ENCODE measurements around the gene KIRREL1.

Gene KIRREL1

DNA sequence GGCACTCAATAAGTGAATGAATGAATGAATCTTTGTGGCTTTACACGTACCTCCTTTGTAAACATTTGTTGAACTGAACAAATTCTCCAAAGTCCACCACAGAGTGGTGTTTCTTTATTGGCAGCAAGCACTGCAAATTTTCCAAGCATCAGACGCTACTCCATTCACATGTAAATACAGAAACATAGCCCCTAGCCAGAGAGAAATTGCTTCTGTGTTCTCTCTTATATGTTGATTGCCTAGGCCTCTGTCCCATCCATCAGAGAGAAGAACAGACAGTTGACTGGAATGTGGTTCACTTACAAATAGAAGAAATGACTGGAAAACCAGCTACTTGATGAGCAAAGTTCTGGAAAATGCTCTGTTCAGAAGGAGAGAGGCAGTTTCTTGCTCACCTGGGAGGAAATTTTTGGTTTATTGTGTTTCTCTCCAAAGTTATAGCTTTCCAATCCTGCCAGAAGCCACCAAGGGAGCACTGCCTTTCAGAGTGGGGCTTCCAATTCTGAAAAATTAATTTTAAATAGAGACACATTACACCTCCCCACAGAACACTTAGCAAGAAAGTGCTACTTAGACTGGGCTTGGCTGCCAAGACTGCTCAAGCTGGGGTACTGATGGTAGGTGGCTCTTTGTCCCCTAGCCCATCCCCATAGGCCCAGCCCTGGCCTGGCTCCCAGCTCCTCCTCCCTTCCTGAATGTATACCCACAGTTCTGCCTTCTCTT is 18.1 kb upstream of the KIRREL1 start:
- no peak for DNase-seq

DNA sequence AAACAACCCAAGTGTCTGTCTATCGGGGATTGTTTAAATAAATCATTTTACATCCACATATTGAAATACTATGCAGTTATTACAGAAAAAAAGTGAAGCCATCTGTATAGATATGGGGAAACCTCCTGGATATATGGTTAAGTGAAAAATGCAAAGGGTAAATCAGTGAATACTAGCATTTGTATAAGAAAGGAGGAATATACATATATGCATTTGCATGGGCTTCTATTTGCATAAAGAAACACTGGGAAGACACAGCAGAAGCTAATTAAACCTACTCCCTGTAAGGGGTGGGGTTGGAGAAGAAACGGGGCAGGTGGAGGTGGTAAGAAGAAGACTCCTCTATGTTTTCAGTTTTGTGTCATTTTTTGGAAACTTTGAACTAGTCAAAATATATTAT is 16.6 kb upstream of the KIRREL1 start:
- no peak for DNase-seq

DNA sequence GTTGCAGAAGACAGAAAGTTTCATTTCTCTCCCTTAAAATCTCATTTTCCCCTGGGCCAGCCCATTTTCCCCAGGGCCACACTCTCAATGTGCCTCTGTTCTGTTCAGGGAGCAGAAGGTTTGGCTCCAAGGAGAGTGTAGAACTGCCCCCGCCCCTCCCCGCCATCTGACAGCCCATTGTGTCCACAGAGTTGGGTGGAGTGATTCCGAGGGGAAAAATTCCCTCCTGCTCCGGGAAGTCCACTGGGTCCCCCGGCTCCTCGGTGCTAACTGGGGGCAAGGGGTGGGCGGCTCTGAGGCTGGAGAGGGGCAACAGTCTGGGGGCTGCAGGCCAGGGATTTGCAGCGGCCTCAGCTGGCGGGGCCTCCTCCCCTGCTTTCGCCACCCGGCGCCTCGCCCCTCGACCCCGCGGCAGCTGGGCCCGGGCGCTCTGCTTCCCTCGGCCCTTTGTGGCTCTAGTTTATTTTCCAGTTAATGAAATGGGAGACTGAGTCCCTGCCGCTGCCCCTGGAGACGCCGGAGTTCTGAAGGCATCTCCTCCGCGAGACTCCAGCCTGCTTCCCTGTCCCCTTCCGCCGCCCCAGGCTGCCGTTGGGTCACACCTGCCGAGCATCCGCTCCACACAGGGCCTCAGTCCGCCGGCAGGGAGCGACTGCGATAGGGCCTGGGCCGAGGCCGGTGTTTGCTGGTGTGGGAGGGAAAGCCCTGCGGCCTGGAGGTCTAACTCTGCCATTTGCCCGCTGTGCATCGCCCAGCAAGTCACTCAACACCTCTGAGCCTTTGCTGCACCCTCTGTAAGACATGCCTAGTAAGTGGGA is 14.7 kb upstream of the KIRREL1 start:
- DNase-seq = no peak

DNA sequence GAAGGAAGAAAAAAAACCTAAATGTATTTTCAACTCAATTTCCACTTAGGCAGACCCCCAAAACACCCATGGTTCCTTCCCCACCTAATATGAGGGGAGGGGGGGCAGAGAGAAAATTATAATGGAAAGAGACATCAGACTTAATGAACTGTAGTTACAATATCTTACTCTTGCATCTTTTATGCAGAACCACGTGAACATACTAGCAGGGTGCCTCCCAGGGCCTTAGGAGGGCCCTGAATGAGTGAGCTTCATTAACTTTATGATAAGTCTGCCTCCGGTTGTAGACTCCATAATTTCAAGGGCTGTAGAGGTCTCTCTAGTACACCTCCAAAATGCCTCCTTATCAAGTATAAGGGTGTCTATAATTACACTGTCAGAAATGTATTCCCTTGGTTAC is 11.3 kb upstream of the KIRREL1 start:
- DNase-seq = no peak

DNA sequence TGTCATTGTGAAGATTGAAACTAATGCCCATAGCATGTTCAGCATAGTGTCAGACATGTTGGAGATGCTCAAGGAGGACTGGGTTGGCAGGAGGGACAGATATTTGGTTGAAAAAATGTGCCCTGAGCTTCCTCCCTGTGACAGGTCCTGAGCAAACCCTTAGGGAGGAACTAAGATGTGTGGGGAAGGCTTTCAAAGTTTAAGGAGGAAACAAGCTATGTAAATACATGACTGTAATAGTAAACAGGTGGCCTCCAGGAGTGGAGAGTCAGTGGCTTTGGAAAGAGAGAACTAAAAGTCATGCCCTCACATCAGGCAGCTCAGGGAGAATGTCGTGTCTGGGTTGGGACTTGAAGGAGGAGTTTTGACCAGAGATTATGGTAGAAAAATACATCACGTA is 9.7 kb upstream of the KIRREL1 start:
- no peak for DNase-seq

DNA sequence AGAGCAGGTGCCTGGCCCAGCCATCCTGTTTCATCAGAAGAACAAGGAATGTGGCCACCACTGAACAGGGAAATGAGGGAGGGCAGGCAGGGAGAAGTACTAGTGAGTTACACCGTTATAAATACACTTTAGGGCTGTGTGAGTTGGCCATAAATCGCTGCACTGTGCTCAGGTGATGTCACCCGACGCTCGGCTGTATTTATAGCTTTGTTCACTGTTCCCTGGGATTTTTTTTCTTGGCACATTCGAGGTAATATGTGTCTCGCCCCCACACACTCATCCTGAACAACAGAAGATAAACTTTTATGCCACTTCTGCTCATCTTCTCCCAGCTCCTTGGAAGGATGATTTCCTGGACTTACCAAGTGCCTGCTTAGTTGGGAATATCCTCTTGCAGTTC is 9.0 kb upstream of the KIRREL1 start:
- no peak for DNase-seq

DNA sequence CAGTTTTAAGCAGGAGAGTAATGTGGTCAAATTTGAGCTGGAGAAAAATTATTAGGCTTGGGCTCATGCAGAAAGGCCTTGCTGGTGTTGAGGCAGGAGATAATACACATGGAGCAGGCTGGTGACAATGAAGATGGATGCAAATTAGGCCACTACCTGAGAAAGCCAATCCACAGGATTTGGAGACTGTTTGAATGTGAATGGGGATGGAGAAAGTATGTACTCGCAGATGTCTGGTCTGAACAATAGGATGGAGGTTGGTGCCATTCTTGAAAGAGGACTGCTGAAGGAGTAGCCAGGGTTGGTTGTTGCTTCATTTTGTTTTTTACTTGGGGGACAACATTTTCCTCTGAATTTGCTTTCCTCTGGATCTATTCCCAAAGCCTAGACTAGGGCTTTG is 8.0 kb upstream of the KIRREL1 start:
- no peak for DNase-seq

DNA sequence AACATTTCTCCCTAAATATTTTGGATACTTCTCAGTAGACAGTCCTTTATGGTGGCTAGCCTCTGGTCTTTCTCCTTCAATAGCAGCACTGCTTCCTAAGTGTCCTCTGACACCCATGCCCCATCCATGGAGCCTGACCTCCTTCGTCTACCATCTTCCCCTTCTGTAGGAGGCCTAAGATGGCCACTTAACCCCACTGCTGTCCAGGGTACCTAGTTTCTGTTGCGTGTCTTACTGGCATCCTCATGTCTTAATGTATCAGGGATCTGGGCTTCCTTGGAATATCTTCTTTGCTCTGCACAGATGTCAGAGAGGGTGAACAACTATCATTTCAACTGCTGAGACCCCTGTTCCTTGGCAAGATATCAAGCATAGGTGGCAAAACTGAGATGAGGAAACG is 5.4 kb upstream of the KIRREL1 start:
- DNase-seq = no peak

DNA sequence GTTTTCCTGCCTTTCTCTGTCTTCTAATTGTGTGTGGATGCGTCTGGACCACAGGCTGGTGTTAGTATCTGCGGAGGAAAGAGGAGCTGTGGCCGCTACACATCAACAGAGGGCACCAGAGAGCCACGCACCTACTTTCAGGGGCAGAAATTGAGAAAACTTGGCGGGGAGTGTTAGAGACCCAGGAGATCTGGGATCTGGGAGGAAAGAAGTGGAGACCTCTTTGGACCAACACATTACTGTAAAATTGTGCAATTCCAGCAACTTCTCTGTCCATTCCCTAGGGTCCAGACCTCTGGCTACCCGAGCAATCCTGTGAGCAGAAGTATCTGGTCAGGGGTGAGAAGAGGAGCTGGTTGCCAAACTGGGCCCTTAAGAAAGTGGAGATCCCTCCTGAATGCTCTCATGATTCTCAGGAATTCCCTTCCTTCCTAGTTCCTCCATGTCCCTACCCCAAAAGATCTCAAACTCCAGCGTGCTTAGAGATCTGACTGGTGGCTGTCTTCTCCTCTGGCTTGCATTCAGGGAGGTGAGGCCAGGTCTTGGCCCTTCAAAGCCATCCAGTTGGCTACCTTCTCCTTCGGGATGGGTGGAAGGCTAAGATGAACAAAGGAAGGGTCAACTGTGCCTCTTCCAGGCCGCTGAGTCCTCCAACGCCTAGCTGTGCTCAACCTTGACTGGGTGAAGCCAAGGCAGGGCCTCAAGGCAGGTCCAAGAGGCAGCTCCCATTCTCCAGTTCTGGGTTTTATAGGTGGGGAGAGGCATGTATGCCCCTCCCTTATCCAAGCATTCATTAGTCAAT is 1.2 kb upstream of the KIRREL1 start:
- DNase-seq = peak; percentile 85

DNA sequence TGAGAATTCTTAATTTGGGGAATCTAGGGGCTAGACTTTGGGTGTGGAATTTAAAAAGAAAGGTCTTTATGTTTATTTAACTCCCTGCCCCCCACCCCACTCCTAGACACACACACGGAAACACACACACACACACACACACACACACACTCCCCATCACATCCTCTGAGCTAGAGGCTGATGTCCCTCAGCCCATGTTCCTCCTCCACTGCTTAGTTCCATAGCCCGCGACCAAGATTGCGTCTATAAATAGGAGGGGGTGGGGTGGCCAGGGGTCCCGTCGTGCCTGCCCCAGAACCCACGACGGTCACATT is 655 bp upstream of the KIRREL1 start:
- no peak for DNase-seq

DNA sequence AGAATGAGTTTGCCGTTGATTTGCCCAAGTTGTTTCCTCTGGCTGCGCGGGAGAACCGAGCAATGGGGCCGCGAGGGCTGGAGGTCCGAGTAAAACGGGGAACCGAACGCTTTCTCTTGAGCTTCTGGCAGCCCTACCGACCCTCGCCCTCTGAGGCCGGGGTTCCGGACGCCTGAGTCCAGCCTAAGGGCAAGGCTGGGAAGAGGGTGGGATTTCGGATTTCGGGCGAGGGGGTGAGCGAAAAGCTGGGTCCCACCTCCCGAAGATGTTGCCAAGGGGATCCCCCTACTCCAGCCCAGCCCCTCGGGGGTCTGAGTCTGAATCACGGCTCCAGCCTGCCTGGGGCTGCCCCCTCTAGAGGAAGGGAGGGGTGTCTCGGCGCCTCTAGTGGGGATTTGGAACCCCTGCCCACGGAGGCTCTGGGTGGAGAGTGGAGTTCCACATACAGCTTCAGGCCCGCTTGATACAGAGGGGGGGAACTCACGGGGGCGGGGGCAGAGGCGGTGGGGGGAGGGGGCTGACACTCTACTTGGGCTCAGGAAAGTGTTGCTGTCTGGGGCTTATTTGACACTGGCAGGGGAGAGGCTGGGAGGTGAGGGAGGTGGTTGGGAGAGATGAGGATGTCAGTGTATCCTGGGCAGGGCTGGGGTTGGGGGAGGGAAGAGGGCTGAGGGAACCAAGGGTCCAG is 617 bp downstream of the KIRREL1 start:
- peak; percentile 68 for DNase-seq

DNA sequence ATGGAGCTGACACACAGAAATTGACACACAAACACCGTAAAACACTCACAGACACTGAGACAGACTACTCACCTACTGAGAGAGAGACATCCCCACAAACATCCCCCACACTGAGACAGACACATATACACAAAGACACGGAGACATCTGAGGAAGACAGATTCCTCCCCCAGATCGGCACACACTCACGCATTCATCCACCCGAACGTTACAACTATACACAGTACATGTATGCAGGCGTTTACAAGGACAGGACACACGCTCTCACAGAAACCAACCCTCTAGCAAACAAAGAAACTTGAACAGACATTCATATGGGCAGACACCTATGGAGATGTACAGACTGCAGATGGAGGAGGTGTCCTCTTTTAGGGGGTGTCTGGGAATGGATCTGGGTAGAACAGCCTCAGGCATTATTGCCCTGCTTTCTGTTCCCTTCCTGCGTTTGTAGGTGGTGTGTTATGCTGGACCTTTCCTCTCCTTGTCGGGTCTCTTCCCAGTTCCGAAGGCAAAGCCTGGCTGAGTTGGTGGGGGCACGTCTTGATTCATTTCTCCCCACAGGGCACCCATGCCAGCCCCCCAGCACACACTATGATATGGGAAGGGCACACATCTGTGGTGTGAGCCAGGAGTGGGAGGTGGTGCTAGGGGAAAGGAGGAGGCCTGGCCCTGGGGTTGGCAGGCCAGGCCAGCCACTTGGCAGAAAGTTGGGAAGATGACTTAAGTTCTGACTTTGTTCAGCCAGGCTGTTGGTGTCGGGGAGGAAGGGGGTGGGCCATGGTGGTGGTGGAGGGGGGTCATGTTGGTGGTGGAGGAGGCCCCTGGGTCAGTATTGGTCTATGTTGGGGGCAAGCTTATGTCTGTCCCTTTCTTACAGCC is 1.5 kb downstream of the KIRREL1 start:
- DNase-seq = no peak

DNA sequence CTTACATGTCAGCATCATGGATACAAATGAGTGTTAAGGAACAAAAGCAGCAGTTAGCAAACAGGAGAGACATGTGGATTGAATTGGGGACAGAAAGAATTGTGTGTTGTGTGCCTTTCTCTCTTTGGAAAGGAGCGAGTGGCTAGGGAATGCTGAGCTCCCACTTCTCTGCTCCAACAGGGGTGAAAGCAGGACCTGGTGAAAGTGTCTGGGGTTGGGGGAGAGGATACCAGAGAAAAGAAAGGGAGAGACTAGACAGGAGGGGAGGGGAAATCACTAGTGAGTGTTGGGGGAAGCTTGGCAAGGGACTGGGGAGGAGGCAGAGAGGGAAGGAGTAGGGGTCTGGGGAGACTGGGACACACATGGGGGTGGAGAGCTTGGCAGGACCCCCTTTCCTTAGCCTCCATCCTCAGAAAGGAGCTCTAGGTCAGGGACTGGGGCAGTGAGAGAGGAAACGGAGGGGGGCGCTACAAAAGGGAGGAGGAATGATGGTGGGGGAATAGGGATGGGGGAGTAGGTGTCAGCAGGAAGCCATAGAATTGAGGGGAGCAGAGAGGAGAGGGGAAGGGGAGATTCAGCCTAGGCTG is 2.2 kb downstream of the KIRREL1 start:
- no peak for DNase-seq

DNA sequence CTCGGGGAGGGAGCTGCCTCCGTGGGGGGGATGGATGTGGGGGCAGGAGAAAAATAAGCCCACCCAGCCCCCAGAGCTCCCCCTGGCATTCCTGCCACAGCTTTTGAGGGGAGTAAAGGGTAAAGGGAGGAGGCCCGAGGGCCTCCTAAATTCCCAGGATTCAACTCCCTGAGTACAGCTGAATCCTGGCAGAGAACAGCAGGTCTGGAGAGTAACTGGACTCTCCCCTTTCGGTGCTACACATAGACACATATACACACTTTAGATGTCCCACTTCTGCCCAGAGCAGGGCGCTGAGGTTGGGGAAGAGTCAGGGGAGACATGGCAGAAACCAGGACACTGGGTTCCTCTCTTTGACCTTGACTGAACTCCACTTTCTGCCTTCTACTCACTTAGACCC is 3.0 kb downstream of the KIRREL1 start:
- no peak for DNase-seq

DNA sequence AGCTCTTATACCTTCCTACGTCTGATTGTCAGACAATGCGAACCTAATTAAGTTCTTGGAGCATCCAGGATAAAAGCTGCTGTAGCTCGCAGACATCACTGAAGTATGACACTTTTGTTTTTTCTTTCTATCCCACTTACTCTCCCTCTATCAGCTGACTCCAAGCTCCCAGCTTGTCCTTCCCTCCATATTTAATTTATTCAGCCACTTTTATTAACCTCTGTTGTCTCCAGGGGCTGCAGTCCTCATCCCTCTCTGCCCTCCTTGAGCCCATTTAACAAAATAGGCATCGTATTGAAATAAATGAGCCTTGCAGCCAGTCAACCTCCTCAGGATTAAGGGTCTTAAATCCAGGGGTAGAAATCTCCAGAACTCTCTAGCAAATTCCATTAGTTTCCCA is 7.1 kb downstream of the KIRREL1 start:
- DNase-seq = no peak

DNA sequence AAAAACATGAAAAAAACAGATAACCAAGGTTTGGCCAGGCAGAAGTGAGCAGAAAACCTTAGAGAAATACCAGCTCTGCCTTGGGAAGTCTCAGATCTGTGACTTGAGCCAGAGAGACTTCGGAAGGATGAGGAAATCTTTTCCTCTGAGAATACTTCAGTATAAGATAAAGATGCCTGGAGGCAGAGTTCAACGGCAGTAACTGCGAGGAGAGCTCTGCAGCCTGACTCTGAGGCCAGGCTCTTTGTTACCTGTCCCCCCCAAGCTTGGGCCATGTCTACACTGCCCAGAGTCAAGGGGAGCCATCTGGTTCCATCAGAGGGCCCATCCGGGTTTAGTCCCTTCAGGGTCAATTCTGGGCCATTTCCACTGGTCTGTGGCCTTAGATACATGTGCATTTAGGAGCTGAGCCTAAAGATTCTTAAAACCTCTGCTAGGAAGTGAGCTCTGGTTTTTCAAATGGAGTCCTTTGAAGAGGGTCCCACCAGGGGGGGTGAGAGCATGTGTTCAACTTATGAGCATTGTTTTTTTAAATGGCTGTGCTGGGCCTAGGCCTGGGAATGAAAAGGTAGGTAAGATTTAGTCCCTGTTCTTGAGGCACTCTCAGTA is 8.7 kb downstream of the KIRREL1 start:
- DNase-seq = no peak

DNA sequence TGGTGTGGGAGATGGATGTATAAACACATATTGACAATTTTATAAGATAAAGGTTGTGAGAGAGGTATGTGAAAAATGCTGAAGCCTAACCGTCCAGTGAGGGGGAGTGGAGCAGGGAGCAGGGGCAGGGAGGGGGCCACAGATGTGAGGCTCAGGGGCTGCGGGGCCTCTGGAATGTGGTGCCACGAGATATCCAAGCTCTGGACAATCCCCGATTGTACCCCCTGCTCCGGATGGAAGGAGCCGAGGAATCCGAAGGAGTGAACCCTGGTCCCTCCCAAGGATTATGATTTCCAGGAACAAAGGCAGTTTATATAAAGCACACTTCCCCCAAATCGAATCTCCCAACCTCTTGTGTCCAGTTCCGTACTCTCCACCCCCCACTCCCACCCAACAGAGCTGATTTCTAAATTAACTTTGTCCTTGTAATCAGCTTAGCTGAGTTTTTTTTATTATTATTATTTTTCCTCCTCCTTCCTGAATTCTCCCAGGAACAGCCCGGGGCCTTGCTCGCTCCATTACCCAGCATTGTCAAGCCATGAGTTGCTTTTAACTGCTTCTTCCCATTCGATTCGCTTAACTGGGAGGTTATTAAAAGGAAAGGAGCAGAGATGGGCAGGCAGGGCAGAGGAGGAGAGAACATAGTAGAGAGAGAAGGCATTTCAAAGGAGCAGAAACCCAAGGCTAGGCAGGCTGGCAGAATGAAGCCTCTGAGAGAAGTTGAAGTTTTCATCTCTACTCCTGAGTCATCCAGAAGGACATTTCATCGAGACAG is 9.4 kb downstream of the KIRREL1 start:
- DNase-seq = no peak

DNA sequence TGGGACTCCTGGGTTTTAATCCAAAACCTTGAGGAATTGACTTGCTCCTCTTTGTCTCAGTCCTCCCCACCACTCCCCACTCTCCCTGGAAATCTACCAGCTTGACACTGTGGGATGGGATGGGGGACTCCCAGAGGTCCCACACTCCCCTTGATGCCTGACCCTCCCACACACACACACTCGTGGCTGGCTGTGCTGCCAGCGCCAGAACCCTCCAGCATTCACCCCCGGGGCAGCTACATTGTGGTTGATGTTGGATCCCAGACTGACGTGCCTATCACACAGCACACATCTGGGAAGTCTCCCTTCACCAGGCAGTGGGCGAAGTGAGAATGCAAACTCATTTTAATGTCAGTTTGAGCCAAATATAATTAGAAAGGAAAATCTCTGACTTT is 10.0 kb downstream of the KIRREL1 start:
- no peak for DNase-seq

DNA sequence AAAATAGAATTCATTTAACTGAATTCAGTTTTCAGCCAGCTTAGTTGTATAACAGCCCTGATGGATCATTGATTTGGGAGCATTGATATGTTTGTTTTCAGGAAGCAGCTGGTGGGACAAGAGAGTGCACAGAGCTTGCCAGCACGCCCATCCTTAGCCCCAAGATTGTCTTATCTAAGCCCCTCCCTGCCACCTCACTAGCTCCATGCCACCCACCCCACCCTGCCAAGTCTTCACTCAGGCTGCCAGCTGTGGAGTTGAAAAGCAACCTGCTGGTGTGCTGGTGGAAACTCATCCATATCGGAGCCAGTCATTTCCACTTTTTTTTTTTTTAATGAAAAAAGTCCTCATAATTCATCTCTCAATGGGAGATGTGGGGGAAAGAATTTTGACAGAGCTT is 11.8 kb downstream of the KIRREL1 start:
- DNase-seq = no peak

DNA sequence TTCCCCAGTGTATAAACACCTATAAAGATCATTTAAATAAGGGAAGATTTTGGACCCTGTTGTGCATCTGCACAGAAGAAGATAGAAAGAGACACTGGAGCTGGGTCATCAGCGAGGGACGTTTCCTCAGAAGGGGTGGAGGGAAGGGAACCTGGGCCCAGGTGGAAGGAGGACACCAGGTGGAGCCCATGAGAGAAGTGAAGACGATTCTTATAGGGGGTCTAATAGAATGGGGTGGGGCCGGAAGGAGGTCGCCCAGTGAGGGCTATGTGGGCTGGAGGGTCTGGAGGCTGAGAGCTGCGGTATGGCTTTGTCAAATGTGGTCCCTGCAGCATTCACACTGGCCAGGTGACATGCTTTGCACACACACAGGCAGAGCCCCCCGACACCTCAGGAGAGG is 13.7 kb downstream of the KIRREL1 start:
- DNase-seq = no peak

All from femur (tissue), 1 donor.